Activated CD4-positive, alpha-beta T cell treated with anti-CD3 and anti-CD28 coated beads, Interleukin-2, amount 50 U/mL, for 24 hours (primary cell): ENCODE results near the gene RPS10.
"Not testable (repeated sequence)": the region's sequence is repeated elsewhere in the genome, so short reads cannot be mapped to it uniquely, and the experiment has no call there.

ENCODE experiments used
- DNase-seq, 2 donors: peaks; one replicate each; pipeline ENCODE4 v3.0.0-alpha.2; 2020; ENCODE audit warnings: low read depth in 1 of 2, low spot score in 1 of 2

The RPS10 gene

DNA sequence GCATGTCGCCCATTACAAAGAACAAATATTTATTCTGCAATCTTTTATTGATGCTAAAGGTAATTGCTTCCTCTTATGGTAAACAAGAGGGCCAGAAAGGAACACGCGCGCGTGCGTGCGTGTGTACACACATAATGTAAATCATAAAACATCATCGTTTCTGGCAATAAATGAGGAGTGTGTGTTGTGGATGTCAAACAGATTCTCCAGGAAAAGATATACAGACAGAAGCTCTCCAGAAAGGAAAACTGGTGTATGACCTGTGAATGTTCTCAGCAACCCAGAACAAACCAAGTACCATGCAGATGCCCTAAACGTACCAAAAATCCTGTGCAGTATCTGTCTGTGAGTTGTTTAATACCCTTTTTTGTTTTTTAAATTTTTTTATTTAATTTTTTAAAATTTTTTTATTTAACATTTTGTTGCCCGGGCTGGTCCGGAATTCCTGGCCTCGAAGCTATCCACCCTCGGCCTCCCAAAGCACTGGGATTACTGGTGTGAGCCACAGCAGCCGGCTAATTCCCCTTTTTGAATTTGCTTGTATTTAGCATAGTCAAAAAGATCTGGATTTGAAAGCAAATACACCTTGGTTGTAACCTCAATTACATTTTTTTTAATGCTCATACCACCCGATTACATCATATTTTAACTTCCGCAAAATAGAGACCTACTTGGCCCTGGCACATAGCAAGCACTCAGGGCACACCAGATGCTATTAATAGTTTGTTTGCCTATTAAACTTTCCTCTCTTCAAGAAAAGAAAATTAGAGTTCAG is 32.5 kb downstream of the RPS10 start:
- DNase-seq, result no peak

DNA sequence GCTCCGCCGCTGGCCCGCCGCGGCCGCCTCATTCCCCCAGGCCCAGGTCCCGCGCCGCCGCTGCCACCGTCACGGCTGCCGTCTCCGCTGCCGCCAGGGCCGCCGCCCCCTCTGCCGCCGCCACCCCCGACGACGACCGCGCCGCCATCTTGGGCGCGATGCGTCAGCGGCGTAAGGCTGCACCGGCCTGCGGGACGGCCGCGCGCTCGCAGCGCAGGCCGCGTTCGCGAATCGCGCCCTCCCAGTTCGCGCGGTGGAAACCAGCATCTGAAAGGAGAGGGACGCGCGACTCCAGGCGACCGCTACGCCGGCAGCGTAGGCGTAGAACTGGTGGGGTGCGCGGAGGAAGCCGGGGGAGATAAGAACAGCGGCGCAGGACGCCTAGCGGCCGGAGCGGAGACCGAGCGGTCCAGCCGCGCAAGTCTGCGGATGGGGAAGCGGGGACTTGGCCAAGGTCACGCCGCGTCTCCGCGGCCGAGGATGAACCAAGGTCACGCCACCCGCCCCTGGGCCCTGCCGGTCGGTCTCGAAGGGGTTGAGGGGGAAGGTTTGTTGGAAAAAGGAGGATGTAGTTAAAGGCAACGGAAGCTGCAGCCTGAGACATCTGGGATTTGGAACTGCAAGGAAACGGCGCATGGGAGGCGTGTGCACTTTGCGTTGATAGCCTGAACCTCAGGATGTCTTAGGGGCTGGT is 33.2 kb downstream of the RPS10 start, which contains the start of gene NUDT3:
TSS of gene NUDT3 (minus strand) at position 173 of the 694 bp plus-strand sequence. CDS start 307 bp downstream, outside the sequence.
- peak; percentile 90 to 91 for DNase-seq

DNA sequence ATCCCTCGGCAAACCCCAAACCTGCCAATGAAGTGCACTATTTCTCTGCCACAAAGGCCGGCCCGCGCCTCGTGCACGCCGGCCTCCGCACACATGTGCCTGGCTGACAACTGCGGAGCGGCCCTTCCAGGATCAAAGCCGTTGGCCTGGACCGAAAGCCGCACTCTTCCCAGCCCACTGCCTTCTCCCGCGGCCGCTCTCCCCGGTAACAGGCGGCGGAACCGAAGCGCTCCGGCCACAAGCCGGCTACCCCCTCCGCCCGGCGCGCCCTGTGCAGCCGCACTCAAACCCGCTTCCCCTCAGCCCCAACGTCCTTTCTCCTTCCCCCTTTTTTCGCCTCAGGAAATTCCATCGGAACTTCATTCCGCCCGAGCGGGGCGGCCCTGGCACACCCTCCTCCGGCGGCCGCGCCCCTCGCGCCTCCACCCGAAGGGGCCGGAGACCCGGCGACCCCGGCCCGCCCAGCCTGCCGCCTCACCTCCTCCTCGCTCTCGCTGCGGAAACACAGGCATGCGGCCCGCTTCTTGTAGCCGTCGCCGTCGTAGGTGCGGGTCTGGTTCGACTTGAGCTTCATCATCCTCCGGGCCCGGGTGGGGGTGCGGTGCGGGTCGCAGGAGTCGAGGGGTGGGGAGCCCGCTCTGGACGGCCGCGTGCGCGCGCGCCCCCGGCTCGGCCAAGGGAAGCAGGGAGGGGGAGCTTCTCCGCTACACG is 33.9 kb downstream of the RPS10 start:
- peak; percentile 28 to 44 for DNase-seq

DNA sequence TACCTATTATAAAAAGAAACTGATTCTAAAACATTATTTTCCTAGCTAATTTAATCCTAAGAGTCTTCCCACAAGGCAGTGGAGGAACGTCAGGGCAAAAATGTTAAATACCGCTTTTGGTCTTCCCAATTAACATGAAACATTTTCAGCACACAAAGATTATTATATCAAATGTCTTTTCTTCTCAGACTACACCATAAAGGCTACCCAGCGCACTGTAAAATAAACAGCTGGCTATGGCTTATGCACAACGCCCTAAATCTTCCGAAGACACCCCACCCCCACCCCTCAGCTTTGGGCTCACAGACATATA is 34.4 kb downstream of the RPS10 start:
- no peak for DNase-seq

DNA sequence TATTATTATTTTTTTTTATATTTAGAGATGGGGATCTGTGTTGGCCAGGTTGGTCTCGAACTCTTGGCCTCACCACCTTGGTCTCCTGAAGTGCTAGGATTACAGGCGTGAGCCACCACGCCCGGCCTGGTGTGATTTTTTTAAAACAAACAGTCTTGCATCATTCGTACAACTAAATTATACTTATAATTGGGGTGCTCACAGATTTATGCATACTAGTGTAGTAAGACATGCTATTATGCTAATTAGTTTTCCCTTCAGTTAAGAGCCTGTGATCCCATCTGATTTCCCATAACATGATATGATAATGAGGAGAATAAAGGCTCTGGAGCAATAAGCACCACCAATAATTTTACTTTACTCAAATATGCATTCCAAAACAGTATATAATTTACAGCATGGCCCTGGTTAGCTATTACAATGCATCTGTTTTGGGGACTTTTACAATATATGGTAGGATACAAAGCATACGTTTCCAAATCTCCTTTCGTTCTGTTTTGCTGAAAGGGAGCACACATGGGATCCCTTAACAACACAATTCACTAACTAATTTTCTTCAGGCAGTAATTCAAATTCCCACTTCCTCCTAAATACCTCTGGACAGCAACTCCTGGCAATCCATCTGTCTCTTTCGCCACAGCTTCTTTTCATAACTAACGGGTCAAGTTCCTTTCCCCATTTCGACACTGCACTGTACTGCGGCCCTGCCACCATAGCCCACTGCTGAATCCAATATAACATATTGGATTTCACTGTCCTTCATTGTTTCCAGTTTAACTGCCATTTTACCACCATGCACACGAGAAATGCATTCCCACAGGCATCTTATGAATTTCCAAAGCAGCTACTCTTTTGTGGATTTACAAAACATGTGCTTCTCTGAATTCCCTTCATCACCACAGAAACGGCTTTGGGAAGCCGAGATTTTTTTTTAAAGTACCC is 35.1 kb downstream of the RPS10 start:
- DNase-seq, result no peak

DNA sequence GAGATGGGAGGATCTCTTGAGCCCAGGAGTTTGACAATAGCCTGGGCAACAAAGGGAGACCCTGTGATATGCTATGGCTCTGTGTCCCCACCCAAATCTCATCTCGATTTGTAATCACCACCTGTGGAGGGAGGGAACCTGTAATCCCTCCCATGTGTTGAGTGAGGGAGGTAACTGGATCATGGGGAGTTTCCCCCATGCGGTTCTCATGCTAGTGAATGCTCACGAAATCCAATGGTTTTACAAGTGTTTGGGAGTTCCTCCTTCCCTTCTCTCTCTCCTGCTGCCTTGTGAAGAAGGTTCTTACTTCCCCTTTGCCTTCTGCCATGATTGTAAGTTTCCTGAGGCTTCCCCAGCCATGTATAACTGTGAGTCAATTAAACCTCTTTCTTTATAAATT is 36.8 kb downstream of the RPS10 start:
- DNase-seq, result no peak

DNA sequence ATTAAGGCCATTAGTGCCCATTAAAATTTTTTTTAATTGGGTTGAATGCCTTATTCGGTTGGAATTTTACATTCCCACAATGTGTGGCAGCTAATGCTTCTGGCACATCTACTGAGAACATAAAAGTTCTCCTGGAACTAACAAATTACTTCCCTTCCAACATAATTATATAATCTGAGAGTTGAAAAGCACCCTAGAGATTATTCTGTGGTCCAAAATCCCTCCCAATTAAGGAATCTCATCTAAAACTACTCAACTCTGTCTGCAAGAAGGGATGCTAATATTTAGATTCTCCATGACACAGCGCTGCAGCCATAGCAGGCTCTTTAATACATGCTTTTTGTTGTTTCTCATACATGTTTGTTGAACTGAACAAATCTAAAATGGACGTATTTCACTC is 37.4 kb downstream of the RPS10 start:
- DNase-seq, result no peak

DNA sequence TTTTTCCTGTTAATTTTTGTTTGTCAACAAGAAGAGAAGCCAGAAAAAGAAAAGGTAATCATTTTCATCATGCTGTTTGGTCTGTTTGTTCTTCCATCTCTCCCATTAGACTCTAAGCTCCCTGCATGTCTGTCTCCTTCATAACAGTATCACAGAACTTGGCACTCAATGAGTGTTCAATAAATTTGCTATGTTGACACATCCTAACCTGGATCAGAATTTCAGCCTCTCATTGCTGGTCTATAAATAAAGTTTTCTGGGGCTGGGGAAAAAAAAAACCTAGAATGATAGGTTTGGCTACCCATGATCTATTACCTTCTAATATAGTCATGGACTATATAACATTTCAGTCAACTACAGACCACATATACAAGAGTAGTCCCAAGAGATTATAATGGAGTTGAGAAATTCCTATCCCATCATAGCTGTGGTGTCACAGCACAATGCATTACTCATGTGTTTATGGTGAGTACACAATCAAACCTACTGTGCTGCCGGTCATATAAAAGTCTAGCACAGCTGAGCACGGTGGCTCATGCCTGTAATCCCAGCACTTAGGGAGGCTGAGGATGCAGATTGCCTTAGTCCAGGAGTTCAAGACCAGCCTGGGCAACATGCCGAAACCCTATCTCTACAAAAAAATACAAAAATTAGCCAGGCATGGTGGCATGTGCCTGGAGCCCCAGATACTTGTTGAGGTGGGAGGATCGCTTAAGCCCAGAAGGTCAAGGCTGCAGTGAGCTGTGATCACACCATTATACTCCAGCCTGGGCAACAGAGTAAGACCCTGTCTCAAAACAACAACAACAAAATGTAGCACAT is 39.3 kb downstream of the RPS10 start:
- no peak for DNase-seq

DNA sequence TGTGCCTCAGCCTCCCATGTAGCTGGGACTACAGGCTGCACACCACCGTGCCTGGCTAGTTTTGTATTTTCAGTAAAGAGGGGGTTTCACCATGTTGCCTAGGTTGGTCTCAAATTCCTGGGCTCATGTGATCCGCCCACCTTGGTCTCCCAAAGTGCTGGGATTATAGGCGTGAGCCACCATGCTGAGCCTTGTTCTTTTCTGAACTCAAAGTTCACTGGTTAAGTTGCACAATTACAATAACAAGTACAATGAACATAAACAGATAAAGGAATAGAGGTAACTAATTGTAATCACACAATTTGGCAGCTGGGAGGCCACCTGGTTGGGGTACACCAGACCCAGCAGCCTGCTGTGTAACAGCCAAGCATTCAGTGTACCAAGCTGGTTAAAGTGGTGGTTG is 40.1 kb downstream of the RPS10 start:
- DNase-seq, result no peak

DNA sequence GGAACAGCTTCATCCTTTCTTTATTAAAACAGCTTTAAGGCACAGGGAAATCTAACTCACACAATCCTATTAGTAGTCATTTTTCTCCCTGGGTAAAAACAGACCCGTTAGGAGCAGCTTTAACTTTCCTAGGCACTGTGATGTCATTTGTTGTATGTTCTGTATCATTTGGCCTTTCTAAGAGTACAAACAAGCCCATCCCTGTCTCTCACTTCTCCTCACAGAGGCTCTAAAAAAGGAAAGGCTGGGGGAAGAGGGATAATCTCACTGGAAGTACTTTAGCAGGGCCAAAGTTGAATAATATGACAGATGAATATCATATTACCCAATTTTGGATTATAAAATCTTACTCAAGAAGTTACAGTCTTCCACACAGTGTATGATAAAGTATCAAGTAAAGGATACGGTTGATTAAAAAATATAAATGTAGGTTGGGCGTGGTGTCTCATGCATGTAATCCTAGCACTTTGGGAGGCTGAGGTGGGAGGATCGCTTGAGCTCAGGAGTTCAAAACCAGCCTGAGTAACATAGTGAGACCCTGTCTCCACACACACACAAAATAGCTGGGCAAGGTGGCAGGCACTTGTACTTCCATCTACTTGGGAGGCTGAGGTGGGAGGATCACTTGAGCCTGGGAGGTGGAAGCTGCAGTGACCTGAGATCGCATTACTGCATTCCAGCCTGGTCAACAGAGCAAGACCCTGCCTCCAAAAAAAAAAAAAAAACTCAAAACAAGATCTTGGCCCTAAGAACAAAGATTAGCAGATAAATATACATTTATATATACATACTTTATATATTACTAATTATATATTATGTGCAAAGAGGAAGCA is 41.3 kb downstream of the RPS10 start:
- DNase-seq, result no peak

DNA sequence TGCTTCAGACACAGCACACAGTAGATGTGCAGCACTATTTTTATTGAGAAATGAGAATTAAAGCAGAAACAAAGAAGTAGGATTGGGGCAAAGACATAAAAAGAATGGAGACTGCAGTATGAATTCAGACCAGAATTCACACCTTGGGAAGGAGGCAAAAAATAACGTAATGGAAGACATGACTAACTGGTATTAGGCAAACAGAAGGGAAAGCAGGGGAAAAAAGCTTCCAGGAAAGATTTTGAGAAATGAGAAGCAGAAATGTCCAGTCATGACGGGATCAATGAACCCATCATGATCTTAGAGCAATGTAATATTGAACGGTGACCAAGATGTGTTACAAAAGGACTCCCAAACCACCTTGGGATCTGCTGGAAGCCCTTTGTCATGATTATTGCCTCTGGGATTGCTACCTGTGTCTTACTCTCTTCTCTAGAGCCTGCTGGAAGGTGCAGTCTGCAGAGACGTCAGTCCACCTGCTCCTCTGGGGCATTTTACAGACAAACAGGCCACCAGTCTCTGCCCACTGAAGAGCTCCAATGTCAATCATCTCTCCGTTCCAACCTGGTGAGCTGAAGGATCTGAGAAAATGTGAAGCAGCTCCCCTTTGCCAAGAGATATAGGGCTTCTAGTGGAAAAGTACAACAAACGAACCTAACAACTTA is 42.1 kb downstream of the RPS10 start:
- no peak for DNase-seq

DNA sequence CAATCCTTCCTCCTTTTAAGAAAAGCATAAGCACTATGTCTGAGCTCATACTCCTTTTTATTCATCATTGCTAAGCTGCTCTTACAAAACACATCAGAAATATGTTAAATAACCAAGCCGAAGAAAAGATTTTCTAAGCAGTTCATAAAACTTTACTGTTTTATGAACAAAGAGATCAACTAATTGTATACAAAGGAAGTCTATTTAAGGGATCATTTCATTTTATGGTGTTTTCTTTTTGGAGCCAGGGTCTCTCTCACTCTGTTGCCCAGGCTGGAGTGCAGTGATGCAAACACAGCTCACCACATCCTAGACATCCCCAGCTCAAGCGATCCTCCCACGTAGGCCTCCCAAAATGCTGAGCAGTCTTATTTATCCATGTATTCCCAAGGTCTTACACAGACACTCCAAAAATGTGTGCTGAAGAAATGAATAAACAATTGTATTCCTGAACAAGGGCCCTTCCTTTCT is 42.7 kb downstream of the RPS10 start:
- DNase-seq, result no peak

DNA sequence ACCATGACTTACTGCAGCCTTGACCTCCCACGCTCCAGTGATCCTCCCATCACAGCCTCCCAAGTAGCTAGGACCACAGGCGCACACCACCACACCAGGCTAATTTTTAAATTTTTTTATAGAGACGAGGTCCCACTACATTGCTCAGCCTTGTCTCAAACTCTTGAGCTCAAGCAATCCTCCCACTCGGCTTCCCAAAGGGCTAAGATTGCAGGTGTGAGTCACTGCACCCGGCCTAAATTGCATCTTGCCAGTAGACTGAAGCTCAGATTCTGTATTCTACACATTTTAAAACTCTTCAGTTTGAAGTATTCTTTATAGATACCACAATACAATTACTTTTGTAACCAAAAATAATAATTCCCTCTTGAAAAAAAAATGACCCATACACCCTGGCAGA is 44.8 kb downstream of the RPS10 start:
- no peak for DNase-seq

DNA sequence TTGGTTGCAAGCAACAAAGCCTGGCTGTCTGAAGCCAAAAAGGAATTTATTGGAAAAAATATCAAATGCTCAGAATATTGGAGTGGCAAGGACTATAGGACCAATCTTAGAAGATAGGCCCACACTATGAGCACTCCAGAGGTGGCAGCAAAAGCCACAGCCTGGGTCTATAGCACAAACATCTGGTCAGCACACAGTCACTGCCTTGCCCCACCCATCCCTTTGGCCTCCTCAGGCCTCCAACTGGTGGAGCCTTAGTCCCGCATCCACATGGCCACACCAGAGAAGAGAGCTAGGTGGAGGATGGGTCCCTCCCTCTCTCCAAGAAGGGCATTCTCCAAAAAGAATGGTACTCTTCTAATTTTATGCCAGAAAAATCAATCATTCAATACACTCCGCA is 47.4 kb downstream of the RPS10 start:
- no peak for DNase-seq

DNA sequence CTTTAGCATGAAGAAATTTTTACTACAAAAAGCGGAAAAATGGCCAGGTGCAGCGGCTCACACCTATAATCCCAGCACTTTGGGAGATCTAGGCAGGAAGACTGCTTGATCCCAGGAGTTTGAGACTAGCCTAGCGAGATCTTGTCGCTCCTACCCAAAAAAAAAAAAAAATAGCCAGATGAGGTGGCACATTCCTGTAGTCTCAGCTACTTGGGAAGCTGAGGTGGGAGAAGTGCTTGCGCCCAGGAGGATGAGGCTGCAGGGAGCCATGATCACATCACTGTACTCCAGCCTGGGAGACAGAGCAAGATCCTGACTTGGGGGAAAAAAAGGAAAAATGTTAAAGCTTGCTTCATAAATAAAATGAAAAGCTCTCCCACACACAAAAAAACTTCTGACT is 47.9 kb downstream of the RPS10 start:
- no peak for DNase-seq

DNA sequence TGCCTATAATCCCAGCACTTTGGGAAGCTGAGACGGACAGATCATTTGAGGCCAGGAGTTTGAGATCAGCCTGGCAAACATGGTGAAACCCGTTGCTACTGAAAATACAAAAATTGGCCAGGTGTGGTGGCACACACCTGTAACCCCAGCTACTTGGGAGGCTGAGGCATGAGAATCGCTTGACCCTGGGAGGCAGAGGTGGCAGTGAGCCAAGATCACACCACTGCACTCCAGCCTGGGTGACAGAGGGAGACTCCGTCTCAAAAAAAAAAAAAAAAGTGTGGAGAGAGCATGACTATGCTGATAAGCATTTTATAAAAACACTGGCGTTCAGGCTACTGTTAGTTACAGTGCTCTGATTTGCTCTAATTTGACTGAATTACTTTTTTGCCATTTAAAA is 48.3 kb downstream of the RPS10 start:
- DNase-seq, result not testable (repeated sequence)

DNA sequence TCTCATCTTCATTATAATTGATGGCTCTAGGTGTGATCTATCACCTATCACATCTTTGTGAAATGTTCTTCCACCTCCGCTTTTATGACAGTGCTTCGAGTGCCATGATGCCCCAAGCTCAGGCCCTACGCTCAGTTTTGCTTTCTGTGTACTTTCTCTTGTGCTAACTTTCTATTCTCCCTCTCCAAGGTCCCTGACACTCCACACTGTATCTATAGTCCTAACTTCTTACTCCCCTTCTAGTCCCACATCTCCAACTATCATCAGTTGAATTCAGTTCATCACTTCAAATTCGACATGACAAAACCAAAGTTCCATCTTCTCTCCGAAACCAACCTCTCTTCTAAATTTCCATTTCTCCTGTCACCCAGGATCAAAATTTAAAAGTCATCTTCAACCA is 50.0 kb downstream of the RPS10 start:
- no peak for DNase-seq

DNA sequence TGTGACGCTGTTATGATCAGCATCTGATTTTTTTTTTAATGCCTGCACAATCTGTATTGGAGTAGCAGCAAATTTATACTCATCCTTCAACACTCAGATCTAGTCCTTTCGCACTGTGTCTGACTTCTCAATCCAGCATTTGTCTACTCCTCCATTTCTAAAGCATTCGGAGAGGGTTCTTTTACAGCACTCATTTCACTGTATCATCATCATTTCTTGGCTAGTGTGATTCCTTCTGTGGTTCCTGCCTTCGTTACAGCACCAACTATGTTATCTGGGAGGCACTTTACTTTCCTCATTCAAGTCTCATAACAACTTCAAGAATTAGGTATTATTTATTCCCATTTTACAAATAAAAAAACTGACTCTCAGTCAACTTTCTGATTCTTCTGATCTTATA is 51.4 kb downstream of the RPS10 start:
- DNase-seq, result no peak

DNA sequence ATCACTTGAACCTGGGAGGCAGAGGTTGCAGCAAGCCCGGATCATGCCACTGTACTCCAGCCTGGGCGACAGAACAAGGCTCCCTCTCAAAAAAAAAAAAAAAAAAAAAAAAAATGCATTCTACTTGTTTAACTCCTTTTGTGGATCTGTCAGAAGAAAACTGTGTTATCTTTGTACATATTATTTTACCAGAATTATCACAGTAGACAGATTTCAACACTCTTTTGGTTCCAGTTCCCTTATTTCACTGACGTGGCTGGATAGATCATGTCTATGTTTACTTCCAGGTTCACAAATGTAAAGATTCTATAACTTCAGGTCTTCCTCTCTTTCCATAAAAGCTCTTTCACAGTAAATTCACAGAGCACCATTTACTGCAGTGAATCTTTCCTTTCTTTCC is 51.8 kb downstream of the RPS10 start:
- DNase-seq, result no peak
